CD4-positive, CD25-positive, alpha-beta regulatory T cell (primary cell): ENCODE data around the gene CLEC5A. TPM values are rescaled to one million over a fixed set of nuclear protein-coding genes. Genes with fewer than 3 reads are reported as not detected.

ENCODE experiments used
- ATAC-seq, 2 donors: fragments of 150-1000 bp; cut with Tn5 transposase; one replicate each; pipeline ENCODE4 v1.10.0; 2021; ENCODE audit warnings: low read depth in 2 of 2, moderate number of reproducible peaks in 2 of 2, moderate library complexity in 1 of 2
- DNase-seq, 3 donors: peaks; one replicate each; pipeline versions ENCODE4 v3.0.0 to v3.0.0-alpha.2; 2012 to 2022; ENCODE audit warnings: mixed read lengths in 1 of 3
- H3K27ac ChIP-seq: one replicate; pipeline ENCODE4 v1.7.0; 2013; ENCODE audit warnings: mild to moderate bottlenecking, low read length; ENCODE audit not compliant: insufficient read depth, poor library complexity, severe bottlenecking
- H3K27me3 ChIP-seq: one replicate; pipeline ENCODE4 v1.7.0; 2013; ENCODE audit warnings: low read length; ENCODE audit not compliant: control insufficient read depth, insufficient read depth
- H3K36me3 ChIP-seq: one replicate; pipeline ENCODE4 v1.7.0; 2013; ENCODE audit warnings: mild to moderate bottlenecking, low read length, moderate library complexity; ENCODE audit not compliant: control insufficient read depth, insufficient read depth
- H3K4me1 ChIP-seq: 2 replicates; pipeline ENCODE4 v1.7.0; 2013; ENCODE audit warnings: mild to moderate bottlenecking, low read length; ENCODE audit not compliant: insufficient read depth, control insufficient read depth, poor library complexity, severe bottlenecking
- H3K4me3 ChIP-seq: one replicate; pipeline ENCODE4 v1.7.0; 2013; ENCODE audit warnings: low read depth, mild to moderate bottlenecking, low read length, moderate library complexity
- H3K9me3 ChIP-seq, 2 experiments: 1 replicate in 1 of 2; 2 replicates in 1 of 2; pipeline ENCODE4 v1.7.0; 2013; ENCODE audit warnings: low read length in 2 of 2, mild to moderate bottlenecking in 1 of 2, moderate library complexity in 1 of 2; ENCODE audit not compliant: control insufficient read depth in 2 of 2
- H3K27ac Mint-ChIP-seq, 3 donors: one replicate each; pipeline ENCODE4 v1.8.0; 2020 to 2022; ENCODE audit warnings: mild to moderate bottlenecking in 3 of 3, mixed read lengths in 3 of 3, moderate library complexity in 2 of 3
- H3K27me3 Mint-ChIP-seq: one replicate; pipeline ENCODE4 v1.8.0; 2022; ENCODE audit warnings: mild to moderate bottlenecking, mixed read lengths
- H3K36me3 Mint-ChIP-seq: one replicate; pipeline ENCODE4 v1.8.0; 2020; ENCODE audit warnings: mixed read lengths
- H3K4me1 Mint-ChIP-seq, 4 donors: one replicate each; pipeline ENCODE4 v1.8.0; 2020 to 2022; ENCODE audit warnings: mixed read lengths in 4 of 4, mild to moderate bottlenecking in 1 of 4
- H3K4me3 Mint-ChIP-seq, 4 donors: one replicate each; pipeline ENCODE4 v1.8.0; 2020 to 2022; ENCODE audit warnings: mild to moderate bottlenecking in 4 of 4, mixed read lengths in 4 of 4, moderate library complexity in 3 of 4
- H3K9me3 Mint-ChIP-seq, 7 donors: one replicate each; pipeline ENCODE4 v1.8.0; 2020 to 2022; ENCODE audit warnings: mixed read lengths in 7 of 7, mild to moderate bottlenecking in 3 of 7, moderate library complexity in 2 of 7
- polyA plus RNA-seq, 4 donors: library from polyadenylated mRNA; unstranded; fragments of 300-500 nt; fragmentation: Illumina TruSeq; gene quantifications; one replicate each; pipeline ENCODE4 v1.2.3, GENCODE V29; 2021
- total RNA-seq: library from RNA; stranded (reverse); gene quantifications from one replicate; pipeline ENCODE4 v1.2.3, GENCODE V29; 2022

The CLEC5A gene
- total and polyA plus RNA-seq, 5 donors from 2014 or later: not detected

- no peak for ATAC-seq
- DNase-seq: no peak
- no peak overlapping the region for H3K4me3 ChIP-seq
- no peaks in the 10 kb centered on the region for H3K4me1 ChIP-seq
- no peaks in the 10 kb centered on the region for H3K27me3 ChIP-seq
- peaks cover 3 to 16% (median 5%) of the 10 kb centered on the region in 7 donors for H3K9me3 Mint-ChIP-seq
- no peak overlapping the region for H3K4me3 Mint-ChIP-seq
- peaks cover under 1% of the 10 kb centered on the region for H3K27me3 Mint-ChIP-seq
- no peak overlapping the region for H3K27ac Mint-ChIP-seq
- no peaks in the 10 kb centered on the region for H3K36me3 ChIP-seq
- H3K4me1 Mint-ChIP-seq: no peaks in the 10 kb centered on the region
- H3K9me3 ChIP-seq: peaks cover 3 to 9% of the 10 kb centered on the region in 2 experiments
- no peak overlapping the region for H3K27ac ChIP-seq
- no peaks in the 10 kb centered on the region for H3K36me3 Mint-ChIP-seq
These were observed 1.4 kb downstream of the CLEC5A start for GRCh38 chr7:141945356-141945755.

GRCh38 chr7:141944811-141945210, 2.0 kb downstream of the CLEC5A start:
- no peak overlapping the region for H3K27ac ChIP-seq
- ATAC-seq (no peak), DNase-seq (no peak)
- H3K4me1 ChIP-seq: no peaks in the 10 kb centered on the region
- no peaks in the 10 kb centered on the region for H3K36me3 ChIP-seq
- Mint-ChIP-seq H3K4me1 (no peaks in the 10 kb centered on the region), H3K4me3 (no peak overlapping the region), H3K36me3 (no peaks in the 10 kb centered on the region), H3K27me3 (peaks cover 4% of the 10 kb centered on the region), H3K27ac (no peak overlapping the region), H3K9me3 (peaks cover 3 to 18% (median 7%) of the 10 kb centered on the region in 7 donors)
- peaks cover 3 to 9% of the 10 kb centered on the region in 2 experiments for H3K9me3 ChIP-seq
- no peaks in the 10 kb centered on the region for H3K27me3 ChIP-seq
- no peak overlapping the region for H3K4me3 ChIP-seq

GRCh38 chr7:141943846-141944245, 2.9 kb downstream of the CLEC5A start:
- Histone ChIP-seq H3K27ac (no peak overlapping the region), H3K9me3 (peaks cover 3 to 9% of the 10 kb centered on the region in 2 experiments), H3K4me3 (no peak overlapping the region), H3K27me3 (no peaks in the 10 kb centered on the region), H3K4me1 (no peaks in the 10 kb centered on the region), H3K36me3 (no peaks in the 10 kb centered on the region)
- DNase-seq: no peak
- no peaks in the 10 kb centered on the region for H3K36me3 Mint-ChIP-seq
- H3K4me3 Mint-ChIP-seq: no peak overlapping the region
- peaks cover 3 to 21% (median 10%) of the 10 kb centered on the region in 7 donors for H3K9me3 Mint-ChIP-seq
- ATAC-seq: no peak
- no peak overlapping the region for H3K27ac Mint-ChIP-seq
- H3K4me1 Mint-ChIP-seq: no peaks in the 10 kb centered on the region
- peaks cover 4% of the 10 kb centered on the region for H3K27me3 Mint-ChIP-seq

GRCh38 chr7:141941075-141941474, 5.7 kb downstream of the CLEC5A start:
- Mint-ChIP-seq H3K27ac (no peak overlapping the region), H3K9me3 (peaks cover 3 to 22% (median 10%) of the 10 kb centered on the region in 7 donors), H3K27me3 (peaks cover 9% of the 10 kb centered on the region), H3K4me1 (no peaks in the 10 kb centered on the region), H3K4me3 (no peak overlapping the region), H3K36me3 (no peaks in the 10 kb centered on the region)
- no peak for ATAC-seq
- Histone ChIP-seq H3K27ac (no peak overlapping the region), H3K9me3 (peaks cover 5 to 9% of the 10 kb centered on the region in 2 experiments), H3K27me3 (no peaks in the 10 kb centered on the region), H3K4me1 (no peaks in the 10 kb centered on the region), H3K36me3 (no peaks in the 10 kb centered on the region), H3K4me3 (no peak overlapping the region)
- no peak for DNase-seq

- ATAC-seq (no peak), DNase-seq (no peak)
- Histone ChIP-seq H3K4me1 (no peaks in the 10 kb centered on the region), H3K9me3 (peaks cover 0 to 2% of the 10 kb centered on the region in 2 experiments), H3K36me3 (no peaks in the 10 kb centered on the region), H3K27ac (no peak overlapping the region), H3K4me3 (no peak overlapping the region), H3K27me3 (no peaks in the 10 kb centered on the region)
- Mint-ChIP-seq H3K4me3 (no peak overlapping the region), H3K27ac (no peak overlapping the region), H3K9me3 (peaks cover 4 to 15% (median 9%) of the 10 kb centered on the region in 7 donors), H3K36me3 (no peaks in the 10 kb centered on the region), H3K27me3 (no peaks in the 10 kb centered on the region), H3K4me1 (no peaks in the 10 kb centered on the region)
These were observed 16.6 kb downstream of the CLEC5A start for GRCh38 chr7:141930211-141930610.

GRCh38 chr7:141928845-141929195, 18.0 kb downstream of the CLEC5A start:
- DNase-seq: no peak
- no peaks in the 10 kb centered on the region for H3K4me1 ChIP-seq
- no peaks in the 10 kb centered on the region for H3K27me3 Mint-ChIP-seq
- H3K4me1 Mint-ChIP-seq: no peaks in the 10 kb centered on the region
- H3K4me3 Mint-ChIP-seq: no peak overlapping the region
- peaks cover 0 to 2% of the 10 kb centered on the region in 2 experiments for H3K9me3 ChIP-seq
- H3K36me3 ChIP-seq: no peaks in the 10 kb centered on the region
- no peak overlapping the region for H3K27ac Mint-ChIP-seq
- H3K27me3 ChIP-seq: no peaks in the 10 kb centered on the region
- H3K27ac ChIP-seq: no peak overlapping the region
- H3K9me3 Mint-ChIP-seq: peaks cover 2 to 15% (median 9%) of the 10 kb centered on the region in 7 donors
- no peak overlapping the region for H3K4me3 ChIP-seq
- no peaks in the 10 kb centered on the region for H3K36me3 Mint-ChIP-seq
- no peak for ATAC-seq

- Histone ChIP-seq H3K9me3 (peaks cover 0 to 2% of the 10 kb centered on the region in 2 experiments), H3K27ac (no peak overlapping the region), H3K4me3 (no peak overlapping the region), H3K36me3 (no peaks in the 10 kb centered on the region), H3K4me1 (no peaks in the 10 kb centered on the region), H3K27me3 (no peaks in the 10 kb centered on the region)
- Mint-ChIP-seq H3K36me3 (no peaks in the 10 kb centered on the region), H3K4me1 (no peaks in the 10 kb centered on the region), H3K9me3 (peaks cover 2 to 15% (median 9%) of the 10 kb centered on the region in 7 donors), H3K4me3 (no peak overlapping the region), H3K27me3 (no peaks in the 10 kb centered on the region), H3K27ac (no peak overlapping the region)
- DNase-seq (no peak), ATAC-seq (no peak)
These were observed 18.5 kb downstream of the CLEC5A start for GRCh38 chr7:141928146-141928844.

GRCh38 chr7:141920281-141920680, 26.5 kb downstream of the CLEC5A start:
- Histone ChIP-seq H3K4me3 (no peak overlapping the region), H3K27me3 (no peaks in the 10 kb centered on the region), H3K36me3 (no peaks in the 10 kb centered on the region), H3K4me1 (no peaks in the 10 kb centered on the region), H3K27ac (no peak overlapping the region), H3K9me3 (no peaks in the 10 kb centered on the region)
- H3K27ac Mint-ChIP-seq: no peak overlapping the region
- H3K4me1 Mint-ChIP-seq: no peaks in the 10 kb centered on the region
- H3K9me3 Mint-ChIP-seq: peaks cover 0 to 4% (median 2%) of the 10 kb centered on the region in 7 donors
- no peak overlapping the region for H3K4me3 Mint-ChIP-seq
- H3K27me3 Mint-ChIP-seq: no peaks in the 10 kb centered on the region
- no peak for ATAC-seq
- DNase-seq: no peak
- no peaks in the 10 kb centered on the region for H3K36me3 Mint-ChIP-seq
